HG03439 (cell line): ENCODE results near the gene TSPAN31.

Experiments used
- ATAC-seq: cut with Tn5 transposase; IDR thresholded peaks from one replicate; pipeline ENCODE4 v1.9.1; 2021; ENCODE audit warnings: mild to moderate bottlenecking, moderate library complexity; ENCODE audit not compliant: unreplicated experiment

The TSPAN31 gene

DNA sequence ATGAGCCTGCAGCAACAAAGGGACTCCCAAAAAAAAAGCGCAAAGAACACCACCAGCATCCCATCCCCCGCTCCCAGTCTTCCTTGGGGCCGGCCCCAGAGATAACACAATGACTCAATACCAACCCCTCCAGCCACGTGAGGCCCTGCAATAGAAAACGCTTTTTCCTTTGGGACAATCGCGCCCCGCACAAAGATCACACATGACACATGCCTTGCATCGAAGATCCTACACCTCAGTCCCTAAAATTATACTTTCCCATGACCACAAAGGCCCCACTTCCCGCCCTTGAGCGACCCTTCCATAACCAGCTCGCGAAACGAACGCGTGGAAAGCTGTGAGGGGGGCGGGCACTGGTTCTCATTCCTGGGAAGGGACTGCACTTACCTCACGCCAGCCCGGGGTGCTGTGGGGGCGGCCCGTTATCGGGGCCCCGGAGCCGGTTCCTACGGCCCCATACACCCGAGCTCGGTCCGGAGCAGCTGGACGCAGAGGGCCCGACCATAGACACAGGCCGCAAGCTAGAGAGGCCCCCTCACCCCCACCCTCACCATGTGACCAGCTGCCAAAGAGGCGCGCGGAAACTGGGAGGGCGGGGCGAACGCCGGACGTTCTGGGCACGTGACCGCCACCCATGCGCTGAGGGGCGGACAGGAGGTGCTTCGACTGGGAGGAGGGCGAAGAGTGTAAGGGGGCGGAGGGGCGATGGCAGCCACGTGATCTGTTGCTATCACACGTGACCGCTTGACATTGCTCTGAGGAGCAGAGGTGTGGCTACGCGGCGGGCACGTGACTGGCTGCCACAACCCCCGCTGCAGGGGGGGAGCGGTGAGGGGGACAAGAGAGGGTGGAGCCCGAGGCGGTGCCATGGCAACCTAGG lies 7.2 kb downstream of the TSPAN31 start, which contains the start of gene CDK4:
CDK4 (minus strand) TSS at position 523 of the 880 bp plus-strand sequence. CDS start 593 bp downstream, outside the sequence.
- ATAC-seq: peak; percentile 78

- ATAC-seq: no peak
Measured at GRCh38 chr12:57752668-57753000, 7.8 kb downstream of the TSPAN31 start.

DNA sequence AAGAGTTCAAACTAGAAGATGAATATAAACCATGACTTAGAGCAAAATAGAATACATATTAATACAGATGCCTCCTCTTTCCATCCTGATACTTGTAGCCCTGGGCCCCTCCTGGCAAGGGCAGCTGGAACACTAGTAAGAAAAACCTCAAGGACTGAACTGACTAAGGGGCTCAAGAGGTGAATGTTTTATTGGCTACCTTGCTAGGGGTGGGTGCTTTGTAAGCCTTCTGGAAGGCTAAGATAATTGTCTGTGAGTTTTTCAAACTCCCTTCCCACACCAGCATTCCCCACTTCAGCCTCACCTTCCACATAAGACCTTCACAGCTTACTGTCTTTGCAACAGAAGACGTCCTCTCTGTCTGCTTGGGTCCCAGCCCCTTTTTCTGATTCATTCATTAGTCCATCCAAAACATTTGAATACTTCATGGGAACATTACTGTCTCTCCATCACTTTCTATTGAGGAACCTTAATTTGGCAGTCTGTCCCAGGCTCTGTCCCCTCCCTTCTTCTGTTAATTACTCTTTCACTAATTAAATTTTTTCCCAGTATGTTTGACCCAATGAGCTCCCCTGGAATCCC lies 9.0 kb downstream of the TSPAN31 start:
- ATAC-seq: no peak

DNA sequence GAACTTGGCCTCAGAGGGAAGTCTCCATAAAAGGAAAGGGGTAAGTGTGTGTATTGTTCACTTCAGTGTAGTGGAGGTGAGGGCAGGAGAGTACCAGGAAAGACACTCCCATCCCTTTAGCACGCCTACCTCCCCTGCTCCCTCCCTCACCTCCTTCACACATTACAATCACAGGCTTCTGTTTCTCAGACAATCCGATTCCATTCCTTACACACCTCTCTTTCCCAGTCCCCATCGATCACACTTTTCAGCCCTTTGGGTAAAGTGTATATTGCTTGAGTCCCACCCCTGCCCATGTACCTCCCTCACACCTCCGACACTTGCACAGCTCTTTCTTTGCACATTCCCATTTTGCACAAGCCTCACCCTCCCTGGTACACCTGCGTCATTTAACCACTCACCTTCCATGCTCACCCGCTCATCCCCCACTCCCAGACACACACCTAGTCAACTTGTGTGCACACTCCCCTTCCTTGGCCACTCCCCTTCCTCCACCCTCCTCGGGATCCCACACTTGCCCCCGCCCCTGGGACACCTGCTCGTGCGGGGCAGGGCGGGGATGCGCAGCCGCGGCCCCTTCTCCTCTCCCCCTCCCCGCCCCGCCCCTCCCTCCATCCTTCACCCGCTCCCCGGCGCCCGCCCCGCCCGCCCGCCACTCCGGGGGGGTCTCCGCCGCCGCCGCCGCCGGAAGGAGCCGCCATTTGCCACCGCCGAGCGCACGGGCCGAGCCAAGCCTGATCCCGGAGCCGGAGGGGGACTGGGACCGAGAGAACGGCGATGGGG lies 9.8 kb downstream of the TSPAN31 start, which contains the start of gene MARCHF9:
MARCHF9 (plus strand) TSS at position 693 of the 783 bp plus-strand sequence. CDS start 426 bp downstream, outside the sequence.
- ATAC-seq: peak; percentile 16

- ATAC-seq: no peak
Measured at GRCh38 chr12:57755194-57755453, 10.3 kb downstream of the TSPAN31 start.

GRCh38 chr12:57755454-57756372 lies 10.9 kb downstream of the TSPAN31 start:
- ATAC-seq: no peak

GRCh38 chr12:57756406-57757341 lies 11.8 kb downstream of the TSPAN31 start:
- ATAC-seq: no peak

GRCh38 chr12:57757771-57758170 lies 12.9 kb downstream of the TSPAN31 start:
- no peak for ATAC-seq

GRCh38 chr12:57758552-57759359 lies 13.9 kb downstream of the TSPAN31 start:
- no peak for ATAC-seq

GRCh38 chr12:57759360-57759980 lies 14.6 kb downstream of the TSPAN31 start:
- ATAC-seq: no peak

- no peak for ATAC-seq
Measured at GRCh38 chr12:57760347-57760982, 15.6 kb downstream of the TSPAN31 start.

DNA sequence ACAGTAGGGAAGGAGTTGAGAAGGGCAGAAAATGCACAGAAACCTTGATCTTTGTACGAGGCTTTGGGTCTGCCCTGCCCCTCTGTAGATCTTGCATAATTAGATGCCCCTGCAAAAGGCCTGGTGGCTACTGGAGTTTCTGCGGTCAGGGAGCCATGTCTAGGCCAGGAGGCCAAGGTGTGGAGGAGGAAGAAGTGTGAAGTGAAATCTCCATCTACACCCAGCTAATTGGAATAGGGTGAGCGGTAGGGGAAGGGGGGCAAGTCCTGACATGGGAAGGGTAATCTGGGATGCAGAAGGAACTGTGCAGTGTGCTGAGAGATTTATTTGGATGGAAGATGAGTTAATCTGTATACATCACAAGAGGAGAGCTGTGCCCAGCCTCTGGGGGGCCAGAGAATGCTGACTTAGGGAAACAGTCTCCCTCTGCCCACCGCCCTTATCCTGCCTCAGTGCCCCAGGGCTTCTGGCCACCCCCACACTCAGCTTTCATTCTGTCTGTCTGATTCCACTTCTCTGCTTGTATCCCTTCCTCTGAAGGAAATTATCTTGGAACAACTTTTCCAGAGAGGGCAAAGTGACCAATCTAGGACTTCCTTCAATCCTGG lies 16.7 kb downstream of the TSPAN31 start:
- ATAC-seq: no peak

DNA sequence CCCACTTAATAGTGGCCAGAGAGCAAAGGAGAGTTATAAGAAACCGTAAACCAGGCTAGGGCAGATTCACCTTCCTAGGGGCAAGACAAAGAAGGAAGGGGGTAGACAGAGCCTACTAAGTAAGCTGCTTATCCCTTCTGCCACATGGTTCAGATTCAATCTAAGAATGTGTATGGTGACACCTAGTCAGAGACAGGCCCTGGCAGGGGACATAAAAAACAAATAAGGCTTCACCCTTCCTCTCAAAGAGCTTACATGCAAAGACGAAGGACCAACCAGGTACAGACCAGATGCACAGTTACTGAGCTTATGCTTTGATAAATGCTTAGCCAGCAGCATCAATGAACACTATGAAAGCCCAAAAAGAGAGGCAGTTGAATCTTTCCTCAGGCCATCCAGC lies 17.6 kb downstream of the TSPAN31 start:
- no peak for ATAC-seq

GRCh38 chr12:57763881-57764661 lies 19.2 kb downstream of the TSPAN31 start:
- ATAC-seq: no peak

DNA sequence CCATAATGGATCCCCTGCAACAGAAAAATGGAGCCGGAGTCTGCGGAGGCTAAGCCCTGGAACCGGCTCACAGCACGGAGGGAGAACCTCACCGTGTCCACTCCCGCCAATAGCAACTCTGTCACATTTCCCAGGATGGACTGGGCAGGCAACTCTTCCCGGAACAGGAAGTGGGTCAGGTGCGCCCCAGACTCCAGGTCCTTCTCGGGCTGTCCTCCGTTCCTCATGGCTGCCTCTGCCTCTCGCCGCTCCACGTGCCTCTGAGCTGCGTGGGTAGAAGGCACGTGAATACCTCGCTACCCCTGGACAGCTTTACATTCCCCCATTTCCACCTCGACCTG lies 19.8 kb downstream of the TSPAN31 start:
- peak; percentile 5 for ATAC-seq

DNA sequence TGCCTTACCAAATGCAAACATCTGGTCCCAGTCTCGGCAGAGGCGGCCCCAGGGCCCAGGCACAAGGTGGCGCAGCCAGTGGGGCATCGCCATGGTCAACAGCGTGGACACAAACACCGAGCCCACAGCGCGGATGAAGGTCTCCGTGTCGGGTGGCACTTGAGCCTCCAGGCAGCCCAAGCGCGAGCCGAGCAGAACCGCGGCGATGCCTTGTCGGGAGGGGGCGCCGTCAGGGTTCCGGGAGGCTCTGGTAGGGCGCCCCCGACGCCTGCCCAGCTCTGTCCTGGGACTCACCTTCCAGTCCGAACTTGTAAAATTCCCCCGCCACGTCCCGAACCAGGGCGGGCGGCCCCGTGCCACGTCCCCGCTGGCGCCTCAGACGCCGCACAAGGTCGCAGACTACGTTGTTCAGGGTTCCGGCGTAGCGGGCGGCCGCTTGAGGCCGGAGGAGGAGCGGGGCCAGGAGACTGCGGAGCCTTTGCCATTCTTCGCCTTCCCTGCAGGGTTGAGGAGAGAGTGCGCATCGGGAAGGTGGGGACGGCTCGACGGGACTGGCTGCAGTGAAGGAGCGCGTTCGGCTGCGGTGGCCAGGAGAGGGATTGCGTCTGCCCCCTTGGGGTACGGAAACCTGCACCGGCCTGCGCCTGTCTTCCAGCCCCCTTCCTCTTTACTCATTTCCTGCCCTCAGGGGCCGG lies 20.3 kb downstream of the TSPAN31 start:
- peak; percentile 63 for ATAC-seq
